ENCODE results near the gene OXTR. TPM values are rescaled to one million over a fixed set of nuclear protein-coding genes. Genes with fewer than 3 reads are reported as not detected.

The OXTR gene
- total RNA-seq, 1 experiment from 2014 or later, result 3.6 TPM

- H3K4me3 Mint-ChIP-seq, result no peak overlapping the region
- peaks cover 8% of the 10 kb centered on the region for H3K4me1 Mint-ChIP-seq
- H3K9me3 Mint-ChIP-seq, result no peaks in the 10 kb centered on the region
- ATAC-seq (no peak), DNase-seq (ENCODE audit: low spot score) (no peak)
- CTCF ChIA-PET, result interaction anchor here (0.8 to 1.9 kb wide), 2 partner anchors 34 to 71 kb away, joined by 3 to 7 read pairs; partner anchors contain the start of gene OXTR
- no peak for TF ChIP-seq TP53 (CRISPR knock-in tag; IDR thresholded peaks at IDR 0.05)
- no peak for TF ChIP-seq OVOL2 (CRISPR knock-in tag; IDR thresholded peaks at IDR 0.05; ENCODE audit: borderline replicate concordance)
- TF ChIP-seq ELF4 (CRISPR knock-in tag; IDR thresholded peaks at IDR 0.05; ENCODE audit: low read depth), result no peak
- no peak for TF ChIP-seq SMAD3 (CRISPR knock-in tag; IDR thresholded peaks at IDR 0.05; ENCODE audit: borderline replicate concordance)
- no peak for TF ChIP-seq CREM (CRISPR knock-in tag; IDR thresholded peaks at IDR 0.05)
- no peak for TF ChIP-seq RORB (CRISPR knock-in tag; IDR thresholded peaks at IDR 0.05)
- TF ChIP-seq STAT6 (CRISPR knock-in tag; conservative IDR thresholded peaks at IDR 0.05; ENCODE audit: low read depth), result no peak
- TF ChIP-seq GRHL2 (CRISPR knock-in tag; IDR thresholded peaks at IDR 0.05; ENCODE audit: insufficient replicate concordance, severe bottlenecking), result no peak
- no peak for TF ChIP-seq MAX (CRISPR knock-in tag; IDR thresholded peaks at IDR 0.05)
- no peak for TF ChIP-seq NR3C1 (CRISPR knock-in tag; conservative IDR thresholded peaks at IDR 0.05; ENCODE audit: low read depth)
- TF ChIP-seq ZNF219 (CRISPR knock-in tag; IDR thresholded peaks at IDR 0.05; ENCODE audit: borderline replicate concordance), result no peak
- TF ChIP-seq ZNF532 (CRISPR knock-in tag; IDR thresholded peaks at IDR 0.05; ENCODE audit: borderline replicate concordance), result no peak
- TF ChIP-seq TEAD1 (CRISPR knock-in tag; IDR thresholded peaks at IDR 0.05), result no peak
- TF ChIP-seq ZSCAN18 (CRISPR knock-in tag; IDR thresholded peaks at IDR 0.05), result no peak
- TF ChIP-seq ATF1 (CRISPR knock-in tag; IDR thresholded peaks at IDR 0.05), result no peak
- TF ChIP-seq ZNF121 (CRISPR knock-in tag; IDR thresholded peaks at IDR 0.05), result no peak
- TF ChIP-seq ZNF512 (CRISPR knock-in tag; IDR thresholded peaks at IDR 0.05; ENCODE audit: borderline replicate concordance), result no peak
- no peak for TF ChIP-seq CDX4 (CRISPR knock-in tag; IDR thresholded peaks at IDR 0.05; ENCODE audit: borderline replicate concordance)
- no peak for TF ChIP-seq NFYB (CRISPR knock-in tag; conservative IDR thresholded peaks at IDR 0.05; ENCODE audit: low read depth)
- no peak for TF ChIP-seq ZNF263 (CRISPR knock-in tag; IDR thresholded peaks at IDR 0.05; ENCODE audit: low read depth)
- H3K36me3 Mint-ChIP-seq, result no peaks in the 10 kb centered on the region
- H3K27me3 Mint-ChIP-seq (ENCODE audit: low read depth), result peaks cover 30% of the 10 kb centered on the region
- no peak overlapping the region for H3K27ac Mint-ChIP-seq
- POLR2A ChIA-PET, result no interaction called here
Observed at GRCh38 chr3:8734908-8735307, 34.5 kb downstream of the OXTR start.
